Endothelial cell of umbilical vein (primary cell): Measurements from ENCODE around the gene MATK. TPM values are rescaled to one million over a fixed set of nuclear protein-coding genes. Genes with fewer than 3 reads are reported as not detected.
A peak's percentile ranks its signal among the peaks of the same experiment; 100 is the strongest.

Experiments
- BruUV-seq: library from RNA; stranded (reverse); fragments of 400-500 nt; replicated peaks from 2 replicates; lab custom pipeline; 2021; lab: Mats Ljungman, UMichigan
- CTCF ChIA-PET: fragments of 300-600, 350-600 bp; sonication (Branson Sonifier 250); formaldehyde crosslinking; loops from one replicate; lab custom pipeline; 2021; ENCODE audit warnings: antibody characterized with exemption, inconsistent platforms; lab: Charles Lee
- POLR2A ChIA-PET: fragments of 300-600, 350-600 bp; sonication (Branson Sonifier 250); formaldehyde crosslinking; loops from one replicate; lab custom pipeline; 2021; ENCODE audit warnings: antibody characterized with exemption, inconsistent platforms; lab: Charles Lee
- DNase-seq: peaks from one replicate; pipeline ENCODE4 v3.0.0-alpha.2; 2011; ENCODE audit warnings: low read depth, low spot score
- FAIRE-seq: peaks from 2 replicates; lab custom pipeline; 2011; peaks lifted over from hg19 to GRCh38; lab: Jason Lieb, UNC
- H2AFZ ChIP-seq: 2 replicates; pipeline ENCODE4 v1.6.0; 2012; ENCODE audit warnings: low read depth, low read length, control low read depth, inconsistent platforms
- H3K27ac ChIP-seq: 2 replicates; pipeline ENCODE4 v1.5.1; 2011; ENCODE audit warnings: low read depth, mild to moderate bottlenecking, control low read depth, low read length, moderate library complexity; ENCODE audit not compliant: insufficient read depth
- H3K27me3 ChIP-seq, 2 experiments: 2 replicates each; pipeline versions ENCODE4 v1.6.0 to v1.6.1; 2011; ENCODE audit warnings: low read length in 2 of 2, mixed read lengths in 1 of 2; ENCODE audit not compliant: control insufficient read depth in 2 of 2, insufficient read depth in 2 of 2
- H3K36me3 ChIP-seq, 2 experiments: 2 replicates in 1 of 2; 3 replicates in 1 of 2; pipeline ENCODE4 v1.5.1; 2011; ENCODE audit warnings: low read length in 2 of 2, mild to moderate bottlenecking in 1 of 2, moderate library complexity in 1 of 2; ENCODE audit not compliant: control insufficient read depth in 2 of 2, insufficient read depth in 2 of 2; ENCODE audit errors: extremely low read depth in 1 of 2
- H3K4me1 ChIP-seq: 3 replicates; pipeline ENCODE4 v1.5.1; 2011; ENCODE audit warnings: mild to moderate bottlenecking, low read length; ENCODE audit not compliant: control insufficient read depth, insufficient read depth; ENCODE audit errors: extremely low read depth
- H3K4me2 ChIP-seq: 2 replicates; pipeline ENCODE4 v1.6.1; 2011; ENCODE audit warnings: low read length, control low read depth, mixed read lengths; ENCODE audit not compliant: insufficient read depth
- H3K4me3 ChIP-seq, 3 experiments: fragments of 200-600 bp in 1 of 3; sonication (generic), shearing (Covaris generic) in 1 of 3; replicated peaks in 1 of 3; 2 replicates each; pipeline ENCODE4 v1.5.1; 2011 to 2016; ENCODE audit warnings: control low read depth in 3 of 3, low read length in 3 of 3, mild to moderate bottlenecking in 2 of 3, inconsistent platforms in 1 of 3, low read depth in 1 of 3, moderate library complexity in 1 of 3; ENCODE audit not compliant: insufficient read depth in 1 of 3
- H3K79me2 ChIP-seq: 2 replicates; pipeline ENCODE4 v1.6.0; 2012; ENCODE audit warnings: low read length, inconsistent platforms; ENCODE audit not compliant: control insufficient read depth, insufficient read depth
- H3K9ac ChIP-seq: replicated peaks from 2 replicates; pipeline ENCODE3; 2011; ENCODE audit warnings: low read length, control low read depth; ENCODE audit not compliant: insufficient read depth; ENCODE audit errors: extremely low read depth
- H3K9me1 ChIP-seq: replicated peaks from 3 replicates; pipeline ENCODE4 v1.6.0; 2011; ENCODE audit warnings: mild to moderate bottlenecking, low read length; ENCODE audit not compliant: control insufficient read depth, insufficient read depth; ENCODE audit errors: extremely low read depth
- H3K9me3 ChIP-seq: replicated peaks from 2 replicates; pipeline ENCODE4 v1.5.1; 2012; ENCODE audit warnings: low read length, inconsistent platforms; ENCODE audit not compliant: control insufficient read depth, insufficient read depth
- H4K20me1 ChIP-seq: replicated peaks from 2 replicates; pipeline ENCODE3; 2011; ENCODE audit warnings: mild to moderate bottlenecking, low read length; ENCODE audit not compliant: control insufficient read depth, insufficient read depth; ENCODE audit errors: extremely low read depth
- EZH2 ChIP-seq: IDR thresholded peaks from 2 replicates; pipeline ENCODE4 v1.6.1; 2012; ENCODE audit warnings: borderline replicate concordance, low read depth, mild to moderate bottlenecking, moderate library complexity, low read length, inconsistent platforms; ENCODE audit not compliant: severe bottlenecking
- FOS ChIP-seq: IDR thresholded peaks from 2 replicates; pipeline ENCODE4 v1.6.1; 2011; ENCODE audit warnings: mild to moderate bottlenecking, low read length, moderate library complexity, borderline replicate concordance; ENCODE audit not compliant: insufficient read depth
- GATA2 ChIP-seq: IDR thresholded peaks from 2 replicates; pipeline ENCODE4 v1.7.0; 2011; ENCODE audit warnings: low read depth, mild to moderate bottlenecking, moderate library complexity, mixed read lengths, low read length; ENCODE audit not compliant: insufficient read length, insufficient read depth
- JUN ChIP-seq: IDR thresholded peaks from 2 replicates; pipeline ENCODE4 v1.6.1; 2011; ENCODE audit warnings: borderline replicate concordance, low read depth; ENCODE audit not compliant: insufficient read length, insufficient read depth
- POLR2A ChIP-seq: IDR thresholded peaks from 2 replicates; pipeline ENCODE4 v1.6.1; 2012; ENCODE audit warnings: low read depth, mild to moderate bottlenecking, control low read depth, low read length
- POLR2AphosphoS5 ChIP-seq: IDR thresholded peaks from 2 replicates; pipeline ENCODE4 v1.6.1; 2012; ENCODE audit warnings: low read depth, mild to moderate bottlenecking, control low read depth, low read length, moderate library complexity; ENCODE audit not compliant: insufficient read depth
- dilution Hi-C: fragments of 300-500 bp; cut with MboI; formaldehyde crosslinking; loops from one replicate; pipeline ENCODE4 v1.15.0; 2019; ENCODE audit warnings: low sequenced_read_pairs; ENCODE audit not compliant: extremely low pct_ligation_motif_present
- intact Hi-C: fragments of 100-400 bp; cut with micrococcal nuclease; formaldehyde crosslinking; loops from one replicate; pipeline ENCODE4 v1.10.0; 2022
- polyA plus RNA-seq, 4 experiments: library from polyadenylated mRNA; depleted of rRNA in 3 of 4; stranded (reverse) in 3 of 4; unstranded in 1 of 4; fragments of >200 nt; gene quantifications; 2 replicates each; pipeline versions ENCODE4 v1.2.1 to v1.2.3, GENCODE V29; 2011 to 2012; ENCODE audit warnings: missing spikeins in 1 of 4
- total RNA-seq: library from RNA; stranded (reverse); gene quantifications from 2 replicates; pipeline ENCODE4 v1.2.3, GENCODE V29; 2021
- TF ChIP-seq, protein P1 (sequence below): IDR thresholded peaks from 2 replicates; pipeline ENCODE4 v1.6.1; 2011; ENCODE audit not compliant: insufficient read depth, insufficient read length
- TF ChIP-seq, protein P2 (sequence below), 2 donors: IDR thresholded peaks; 1 replicate in 1 of 2; 2 replicates in 1 of 2; pipeline ENCODE4 v1.5.1; 2011; ENCODE audit warnings: low read length in 2 of 2, mild to moderate bottlenecking in 2 of 2, moderate library complexity in 2 of 2, control low read depth in 1 of 2, inconsistent platforms in 1 of 2, low read depth in 1 of 2; ENCODE audit not compliant: insufficient read depth in 1 of 2; ENCODE audit errors: extremely low read depth in 1 of 2

The MATK gene
- total and polyA plus RNA-seq, 2 donors (not counting 3 experiments of a cell fraction or from before 2014, with no cell fraction given), result not detected

DNA sequence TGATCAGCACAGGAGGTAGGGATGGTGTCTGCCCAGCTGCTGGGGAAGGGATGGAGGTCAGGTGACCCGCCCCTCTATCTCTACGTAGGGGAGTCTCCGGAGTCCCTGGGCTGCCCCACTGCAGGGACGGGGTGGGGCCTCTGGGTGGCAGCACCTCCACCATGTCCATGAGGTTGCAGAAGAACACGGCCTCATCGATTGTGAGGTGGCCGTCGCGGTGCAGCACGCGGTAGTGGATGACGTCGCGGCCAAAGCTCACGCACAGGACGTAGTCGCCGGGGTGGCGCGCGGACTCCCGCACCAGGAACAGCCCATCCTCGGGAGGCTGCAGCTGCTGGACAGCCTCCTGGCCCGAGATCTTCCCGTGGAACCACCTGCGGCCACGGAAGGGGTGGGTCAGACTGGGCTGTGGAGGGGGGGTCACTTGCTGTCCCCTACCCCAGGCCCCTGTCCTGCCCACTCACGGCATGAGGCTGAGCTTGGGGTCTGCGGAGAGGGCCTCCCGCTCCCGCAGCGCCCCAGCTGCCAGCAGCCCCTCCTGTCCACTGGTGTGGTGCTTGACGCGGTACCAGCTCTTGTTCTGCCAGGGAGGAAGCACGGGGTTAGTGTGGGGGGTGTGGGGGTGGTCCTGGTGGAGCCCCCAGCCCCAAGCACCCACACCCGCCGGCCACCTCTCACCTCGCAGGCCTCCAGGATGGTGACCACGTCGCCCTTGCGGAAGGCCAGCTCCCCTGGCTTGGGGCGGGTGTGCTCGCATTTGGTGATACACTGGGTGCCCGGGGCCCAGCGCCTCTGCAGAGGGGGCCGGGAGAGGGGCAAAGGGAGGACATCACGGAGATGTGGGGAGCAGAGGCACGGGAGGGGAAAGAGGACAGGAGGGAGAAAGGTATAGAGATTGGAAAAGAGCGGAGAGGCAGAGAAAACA, 2.3 kb downstream of the MATK start:
- H3K4me2 ChIP-seq, result no peak overlapping the region
- no peak overlapping the region for H2AFZ ChIP-seq
- H3K9me3 ChIP-seq, result peaks cover 2% of the 10 kb centered on the region
- ChIA-PET CTCF (interaction anchor here (1.5 kb wide), 1 partner anchor 38 kb away, joined by 5 read pairs; no protein-coding TSS in a partner anchor), POLR2A (no interaction called here)
- FAIRE-seq, result no peak
- no peaks in the 10 kb centered on the region for H3K36me3 ChIP-seq
- no peaks in the 10 kb centered on the region for H3K9me1 ChIP-seq
- no peaks in the 10 kb centered on the region for H3K4me1 ChIP-seq
- H3K27ac ChIP-seq, result no peak overlapping the region
- no peak overlapping the region for H3K4me3 ChIP-seq
- H3K79me2 ChIP-seq, result no peaks in the 10 kb centered on the region
- TF ChIP-seq, protein P1, sequence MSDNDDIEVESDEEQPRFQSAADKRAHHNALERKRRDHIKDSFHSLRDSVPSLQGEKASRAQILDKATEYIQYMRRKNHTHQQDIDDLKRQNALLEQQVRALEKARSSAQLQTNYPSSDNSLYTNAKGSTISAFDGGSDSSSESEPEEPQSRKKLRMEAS, result no peak
- no peak for TF ChIP-seq EZH2
- TF ChIP-seq POLR2A, result no peak
- TF ChIP-seq POLR2AphosphoS5, result no peak
- TF ChIP-seq, protein P2, sequence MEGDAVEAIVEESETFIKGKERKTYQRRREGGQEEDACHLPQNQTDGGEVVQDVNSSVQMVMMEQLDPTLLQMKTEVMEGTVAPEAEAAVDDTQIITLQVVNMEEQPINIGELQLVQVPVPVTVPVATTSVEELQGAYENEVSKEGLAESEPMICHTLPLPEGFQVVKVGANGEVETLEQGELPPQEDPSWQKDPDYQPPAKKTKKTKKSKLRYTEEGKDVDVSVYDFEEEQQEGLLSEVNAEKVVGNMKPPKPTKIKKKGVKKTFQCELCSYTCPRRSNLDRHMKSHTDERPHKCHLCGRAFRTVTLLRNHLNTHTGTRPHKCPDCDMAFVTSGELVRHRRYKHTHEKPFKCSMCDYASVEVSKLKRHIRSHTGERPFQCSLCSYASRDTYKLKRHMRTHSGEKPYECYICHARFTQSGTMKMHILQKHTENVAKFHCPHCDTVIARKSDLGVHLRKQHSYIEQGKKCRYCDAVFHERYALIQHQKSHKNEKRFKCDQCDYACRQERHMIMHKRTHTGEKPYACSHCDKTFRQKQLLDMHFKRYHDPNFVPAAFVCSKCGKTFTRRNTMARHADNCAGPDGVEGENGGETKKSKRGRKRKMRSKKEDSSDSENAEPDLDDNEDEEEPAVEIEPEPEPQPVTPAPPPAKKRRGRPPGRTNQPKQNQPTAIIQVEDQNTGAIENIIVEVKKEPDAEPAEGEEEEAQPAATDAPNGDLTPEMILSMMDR (IDR thresholded peaks at IDR 0.05; ENCODE audit: extremely low read depth in 1 of 2, insufficient read depth in 1 of 2, low read depth in 1 of 2, low read length in 2 of 2), result peak in 1 of 2 donors; percentile 4
- TF ChIP-seq GATA2, result no peak
- TF ChIP-seq JUN, result no peak
- no peak for TF ChIP-seq FOS
- peaks cover 8 to 9% of the 10 kb centered on the region in 2 experiments for H3K27me3 ChIP-seq
- no peak overlapping the region for H3K9ac ChIP-seq
- dilution Hi-C loops (no loop called here), intact Hi-C loops (no loop called here)
- no TSS peak for BruUV-seq
- no peak for DNase-seq
- H4K20me1 ChIP-seq, result no peaks in the 10 kb centered on the region
